ENCODE data around the gene HLCS. TPM values are rescaled to one million over a fixed set of nuclear protein-coding genes. Genes with fewer than 3 reads are reported as not detected.

The HLCS gene
- total and polyA plus RNA-seq, 2 of the 8 experiments (the other 6 are each of a cell fraction or from before 2014, with no cell fraction given): 4.7 to 12.2 TPM

GRCh38 chr21:36945496-36946138 is 20.9 kb downstream of the HLCS start (continued):
- TF ChIP-seq CHD7 (IDR thresholded peaks at IDR 0.05; ENCODE audit: insufficient replicate concordance, low read length): no peak
- TF ChIP-seq USF2 (IDR thresholded peaks at IDR 0.05; ENCODE audit: low read length): no peak
- TF ChIP-seq POLR2A (IDR thresholded peaks at IDR 0.05; ENCODE audit: control extremely low read depth in 1 of 2, low read depth in 2 of 2, low read length in 2 of 2): no peak
- TF ChIP-seq NRF1 (IDR thresholded peaks at IDR 0.05; ENCODE audit: low read depth, low read length): no peak
- TF ChIP-seq SUZ12 (IDR thresholded peaks at IDR 0.05; ENCODE audit: low read length): no peak
- no peak for TF ChIP-seq ASH2L (IDR thresholded peaks at IDR 0.05; ENCODE audit: low read length)
- no peak for TF ChIP-seq ZNF274 (IDR thresholded peaks at IDR 0.05; ENCODE audit: borderline replicate concordance, extremely low read depth, low read length)
- no peak for TF ChIP-seq CEBPB (IDR thresholded peaks at IDR 0.05; ENCODE audit: low read depth, low read length)
- TF ChIP-seq EZH2 (IDR thresholded peaks at IDR 0.05; ENCODE audit: low read depth, low read length, severe bottlenecking): no peak
- TF ChIP-seq CBX5 (IDR thresholded peaks at IDR 0.05; ENCODE audit: low read depth, low read length): no peak
- TF ChIP-seq POLR2AphosphoS5 (IDR thresholded peaks at IDR 0.05; ENCODE audit: low read depth, low read length): no peak

All from H1 (cell line).